Measurements from ENCODE around the gene MRPL52.
"Not testable (repeated sequence)": the region's sequence is repeated elsewhere in the genome, so short reads cannot be mapped to it uniquely, and the experiment has no call there.

The MRPL52 gene

DNA sequence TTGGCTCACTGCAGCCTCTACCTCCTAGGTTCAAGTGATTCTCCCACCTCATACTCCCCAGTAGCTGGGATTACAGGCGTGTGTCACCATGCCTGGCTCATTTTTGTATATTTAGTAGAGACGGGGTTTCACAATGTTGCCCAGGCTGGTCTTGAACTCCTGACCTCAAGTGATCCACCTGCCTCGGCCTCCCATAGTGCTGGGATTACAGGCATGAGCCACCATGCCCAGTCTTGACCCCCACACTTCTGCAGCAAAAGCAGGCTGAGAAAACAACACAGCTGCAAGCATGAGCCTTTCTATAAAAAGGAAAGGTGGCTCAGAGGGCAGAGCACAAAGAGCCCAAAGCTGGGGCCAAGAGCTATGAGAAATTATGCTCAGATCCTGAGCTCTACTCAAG is 30.7 kb downstream of the MRPL52 start:
- DNase-seq, result not testable (repeated sequence)

DNA sequence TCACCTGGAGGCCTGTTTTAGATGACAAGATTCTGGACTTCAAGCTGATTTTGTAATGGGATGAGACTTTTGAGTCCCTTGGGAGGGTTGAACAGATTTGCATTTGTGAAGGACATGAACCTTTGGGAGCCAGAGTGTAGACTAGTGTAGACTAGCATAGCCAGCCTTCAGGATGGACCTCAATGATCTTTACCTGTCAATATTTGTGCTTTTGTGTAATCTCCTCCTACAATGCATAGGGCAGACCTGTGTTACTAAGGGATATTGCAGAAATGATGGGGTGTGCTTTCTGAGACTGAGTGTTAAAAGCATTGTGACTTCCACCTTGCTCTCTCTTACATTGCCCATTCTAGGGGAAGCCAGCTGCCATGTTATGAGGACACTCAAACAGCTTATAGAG is 32.0 kb downstream of the MRPL52 start:
- no peak for DNase-seq

- no peak for DNase-seq
These were observed 35.3 kb downstream of the MRPL52 start for GRCh38 chr14:22864979-22865378.

GRCh38 chr14:22865424-22866405 is 36.0 kb downstream of the MRPL52 start:
- no peak for DNase-seq

- no peak for DNase-seq
These were observed 37.2 kb downstream of the MRPL52 start for GRCh38 chr14:22866874-22867273.

- DNase-seq, result no peak
These were observed 41.1 kb downstream of the MRPL52 start for GRCh38 chr14:22870811-22871223.

- peak; percentile 89 for DNase-seq
These were observed 41.7 kb downstream of the MRPL52 start, which contains the start of gene LRP10 for GRCh38 chr14:22871224-22872032. Gene LRP10 (plus strand): TSS chr14:22871740. CDS start chr14:22872304, 564 bp downstream.

DNA sequence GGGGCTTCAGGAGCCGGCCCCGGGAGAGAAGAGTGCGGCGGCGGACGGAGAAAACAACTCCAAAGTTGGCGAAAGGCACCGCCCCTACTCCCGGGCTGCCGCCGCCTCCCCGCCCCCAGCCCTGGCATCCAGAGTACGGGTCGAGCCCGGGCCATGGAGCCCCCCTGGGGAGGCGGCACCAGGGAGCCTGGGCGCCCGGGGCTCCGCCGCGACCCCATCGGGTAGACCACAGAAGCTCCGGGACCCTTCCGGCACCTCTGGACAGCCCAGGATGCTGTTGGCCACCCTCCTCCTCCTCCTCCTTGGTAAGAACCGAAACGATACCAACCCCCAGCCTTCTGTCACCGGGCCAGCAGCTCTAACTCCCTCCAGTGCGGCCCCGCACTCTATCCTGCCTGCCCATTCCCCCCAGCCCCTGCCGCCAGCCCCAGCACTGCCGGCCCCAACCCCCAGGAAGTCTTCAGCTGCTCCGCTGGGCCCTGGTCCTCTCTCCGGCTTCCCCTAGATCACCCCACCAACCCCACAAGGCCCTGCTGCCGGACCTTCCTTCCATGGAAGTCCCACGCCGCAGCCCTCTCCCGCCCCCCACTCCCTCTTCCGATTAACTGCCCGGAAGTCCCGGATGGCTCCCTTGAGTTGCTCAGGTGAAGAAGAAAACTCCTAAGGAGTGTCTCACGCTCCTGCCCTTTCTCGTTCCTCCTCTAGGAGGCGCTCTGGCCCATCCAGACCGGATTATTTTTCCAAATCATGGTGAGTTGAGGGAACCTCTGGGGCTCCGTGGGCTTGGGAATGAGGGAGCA is 42.5 kb downstream of the MRPL52 start:
- DNase-seq, result peak; percentile 77

- DNase-seq, result no peak
These were observed 43.3 kb downstream of the MRPL52 start for GRCh38 chr14:22872833-22873520.

GRCh38 chr14:22875003-22875747 is 45.5 kb downstream of the MRPL52 start:
- DNase-seq, result no peak

- DNase-seq, result no peak
These were observed 46.1 kb downstream of the MRPL52 start for GRCh38 chr14:22875748-22876319.

DNA sequence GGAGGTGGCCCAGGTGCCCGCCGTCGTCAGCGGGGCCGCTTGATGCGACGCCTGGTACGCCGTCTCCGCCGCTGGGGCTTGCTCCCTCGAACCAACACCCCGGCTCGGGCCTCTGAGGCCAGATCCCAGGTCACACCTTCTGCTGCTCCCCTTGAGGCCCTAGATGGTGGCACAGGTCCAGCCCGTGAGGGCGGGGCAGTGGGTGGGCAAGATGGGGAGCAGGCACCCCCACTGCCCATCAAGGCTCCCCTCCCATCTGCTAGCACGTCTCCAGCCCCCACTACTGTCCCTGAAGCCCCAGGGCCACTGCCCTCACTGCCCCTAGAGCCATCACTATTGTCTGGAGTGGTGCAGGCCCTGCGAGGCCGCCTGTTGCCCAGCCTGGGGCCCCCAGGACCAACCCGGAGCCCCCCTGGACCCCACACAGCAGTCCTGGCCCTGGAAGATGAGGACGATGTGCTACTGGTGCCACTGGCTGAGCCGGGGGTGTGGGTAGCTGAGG is 47.4 kb downstream of the MRPL52 start:
- no peak for DNase-seq

- no peak for DNase-seq
These were observed 48.9 kb downstream of the MRPL52 start for GRCh38 chr14:22878271-22879246.

GRCh38 chr14:22882064-22882463 is 52.4 kb downstream of the MRPL52 start:
- DNase-seq, result no peak

- DNase-seq, result peak; percentile 92
These were observed 53.0 kb downstream of the MRPL52 start for GRCh38 chr14:22882529-22883172.

- DNase-seq, result peak; percentile 84
These were observed 53.7 kb downstream of the MRPL52 start, which contains the start of gene REM2 for GRCh38 chr14:22883173-22883976. Gene REM2 (plus strand): TSS chr14:22883222. CDS start chr14:22883288, 66 bp downstream.

- DNase-seq, result no peak
These were observed 54.5 kb downstream of the MRPL52 start for GRCh38 chr14:22884076-22884737.

Measured in NCI-H2171 treated with DMSO at 0.1 percent for 48 hours (cell line).